Measurements from ENCODE around the gene ROBO4. TPM values are rescaled to one million over a fixed set of nuclear protein-coding genes. Genes with fewer than 3 reads are reported as not detected.

Gene ROBO4
- total and polyA plus RNA-seq, 4 experiments from 2014 or later, result not detected

DNA sequence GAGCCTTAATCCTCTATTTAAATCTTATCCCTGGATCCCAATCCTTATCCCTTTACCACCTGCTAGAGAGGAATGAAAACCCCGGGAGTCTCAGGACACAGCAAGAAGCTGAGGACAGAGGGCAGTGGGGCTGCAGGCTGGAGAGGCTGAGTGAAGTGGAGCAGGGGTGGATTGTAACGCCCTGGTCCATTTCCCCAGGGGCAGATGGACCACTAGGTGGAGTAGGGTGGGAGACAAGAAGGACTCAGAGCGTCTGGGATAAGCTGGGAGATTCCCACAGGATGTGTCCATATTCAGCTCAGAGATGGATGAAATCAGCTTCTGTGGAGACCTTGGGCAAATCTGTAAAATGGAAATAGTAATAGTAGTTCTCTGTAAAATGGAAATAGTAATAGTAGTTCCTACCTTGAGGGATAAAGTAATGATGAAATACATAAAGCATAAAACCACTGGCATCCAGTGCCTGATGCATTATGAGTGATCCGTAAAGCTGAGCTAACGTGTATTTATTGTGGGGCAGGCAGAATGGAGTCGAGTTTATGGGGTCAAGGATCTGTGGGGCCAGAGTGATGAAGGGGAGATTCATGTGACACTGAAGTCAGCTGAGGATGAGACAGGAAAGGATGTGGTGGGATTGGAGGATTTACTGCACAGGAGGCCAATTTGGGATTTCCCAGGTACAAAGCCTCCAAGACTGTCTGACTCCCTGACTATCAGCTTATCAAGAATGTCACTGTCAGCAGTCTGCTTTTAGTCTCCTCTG lies 1.9 kb upstream of the ROBO4 start:
- Mint-ChIP-seq H3K4me1 (no peaks in the 10 kb centered on the region), H3K36me3 (no peaks in the 10 kb centered on the region), H3K9me3 (no peaks in the 10 kb centered on the region), H3K27me3 (peaks cover 3 to 4% of the 10 kb centered on the region in 2 donors), H3K27ac (peak overlapping the region in 1 of 7 donors; percentile 42), H3K4me3 (no peak overlapping the region)
- Histone ChIP-seq H3K27me3 (ENCODE audit: insufficient read depth, low read length) (no peaks in the 10 kb centered on the region), H3K36me3 (ENCODE audit: insufficient read depth, low read length) (no peaks in the 10 kb centered on the region), H3K9me3 (ENCODE audit: control insufficient read depth in 1 of 2, low read length in 2 of 2) (no peaks in the 10 kb centered on the region), H3K27ac (ENCODE audit: low read depth, low read length) (no peak overlapping the region), H3K4me3 (ENCODE audit: low read length in 2 of 2) (no peak overlapping the region), H3K4me1 (ENCODE audit: insufficient read depth, low read length) (no peaks in the 10 kb centered on the region)
- intact Hi-C loops (cut with micrococcal nuclease), result no loop called here
- ChIA-PET POLR2A (ENCODE audit: partially characterized antibody) (no interaction called here), CTCF (ENCODE audit: partially characterized antibody) (no interaction called here)
- DNase-seq, result no peak

DNA sequence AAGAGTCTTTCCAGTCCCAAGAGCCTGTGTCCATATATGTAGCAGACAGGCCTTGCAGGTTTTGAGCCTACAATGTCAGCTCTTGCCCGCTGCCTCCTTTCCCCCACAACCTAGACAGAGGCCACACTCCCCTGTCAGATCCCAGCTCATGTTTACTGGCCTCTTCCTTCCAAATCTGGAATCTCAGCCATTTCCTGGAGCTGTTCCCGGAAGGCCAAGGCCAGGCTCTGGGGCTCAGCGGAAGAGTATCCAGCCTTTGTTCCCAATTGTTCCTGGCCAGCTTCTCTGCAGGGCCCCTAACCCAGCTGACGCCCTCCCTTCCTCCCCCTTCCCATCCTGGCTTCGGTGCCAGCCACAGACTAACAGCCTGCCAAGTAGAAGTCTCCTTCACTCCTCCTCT lies 1.0 kb upstream of the ROBO4 start:
- H3K36me3 Mint-ChIP-seq, result no peaks in the 10 kb centered on the region
- peaks cover 3 to 4% of the 10 kb centered on the region in 2 donors for H3K27me3 Mint-ChIP-seq
- Histone ChIP-seq H3K4me3 (ENCODE audit: low read length in 2 of 2) (no peak overlapping the region), H3K36me3 (ENCODE audit: insufficient read depth, low read length) (no peaks in the 10 kb centered on the region), H3K27ac (ENCODE audit: low read depth, low read length) (no peak overlapping the region), H3K9me3 (ENCODE audit: control insufficient read depth in 1 of 2, low read length in 2 of 2) (no peaks in the 10 kb centered on the region), H3K4me1 (ENCODE audit: insufficient read depth, low read length) (no peaks in the 10 kb centered on the region), H3K27me3 (ENCODE audit: insufficient read depth, low read length) (no peaks in the 10 kb centered on the region)
- ChIA-PET CTCF (ENCODE audit: partially characterized antibody) (interaction anchor here (1.3 kb wide), 1 partner anchor 23 kb away, joined by 4 read pairs; no protein-coding TSS in a partner anchor), POLR2A (ENCODE audit: partially characterized antibody) (no interaction called here)
- DNase-seq, result no peak
- no peaks in the 10 kb centered on the region for H3K4me1 Mint-ChIP-seq
- H3K27ac Mint-ChIP-seq, result no peak overlapping the region
- intact Hi-C loops (cut with micrococcal nuclease), result no loop called here
- H3K9me3 Mint-ChIP-seq, result no peaks in the 10 kb centered on the region
- no peak overlapping the region for H3K4me3 Mint-ChIP-seq

- POLR2A ChIA-PET (ENCODE audit: partially characterized antibody), result interaction anchor here (0.8 kb wide), 1 partner anchor 56 kb away, joined by 3 read pairs; the partner anchor contains the start of gene CCDC15
- peak overlapping the region in 1 of 7 donors; percentile 70 for H3K27ac Mint-ChIP-seq
- Histone ChIP-seq H3K4me1 (ENCODE audit: insufficient read depth, low read length) (no peaks in the 10 kb centered on the region), H3K9me3 (ENCODE audit: control insufficient read depth in 1 of 2, low read length in 2 of 2) (no peaks in the 10 kb centered on the region), H3K27me3 (ENCODE audit: insufficient read depth, low read length) (no peaks in the 10 kb centered on the region), H3K27ac (ENCODE audit: low read depth, low read length) (no peak overlapping the region), H3K4me3 (ENCODE audit: low read length in 2 of 2) (no peak overlapping the region), H3K36me3 (ENCODE audit: insufficient read depth, low read length) (no peaks in the 10 kb centered on the region)
- CTCF ChIA-PET (ENCODE audit: partially characterized antibody), result interaction anchor here (1.3 kb wide), 1 partner anchor 22 kb away, joined by 4 read pairs; no protein-coding TSS in a partner anchor
- DNase-seq, result no peak
- H3K9me3 Mint-ChIP-seq, result no peaks in the 10 kb centered on the region
- no peaks in the 10 kb centered on the region for H3K36me3 Mint-ChIP-seq
- H3K27me3 Mint-ChIP-seq, result peaks cover 3 to 4% of the 10 kb centered on the region in 2 donors
- intact Hi-C loops (cut with micrococcal nuclease), result no loop called here
- H3K4me1 Mint-ChIP-seq, result no peaks in the 10 kb centered on the region
- H3K4me3 Mint-ChIP-seq, result peak overlapping the region in 1 of 8 donors; percentile 36
Observed at GRCh38 chr11:124898263-124898680, 607 bp upstream of the ROBO4 start.

GRCh38 chr11:124896821-124897391 lies 759 bp downstream of the ROBO4 start:
- Mint-ChIP-seq H3K27me3 (peaks cover 4 to 5% of the 10 kb centered on the region in 2 donors), H3K36me3 (no peaks in the 10 kb centered on the region), H3K9me3 (no peaks in the 10 kb centered on the region), H3K4me1 (no peaks in the 10 kb centered on the region), H3K27ac (no peak overlapping the region), H3K4me3 (no peak overlapping the region)
- Histone ChIP-seq H3K27me3 (ENCODE audit: insufficient read depth, low read length) (no peaks in the 10 kb centered on the region), H3K36me3 (ENCODE audit: insufficient read depth, low read length) (no peaks in the 10 kb centered on the region), H3K9me3 (ENCODE audit: control insufficient read depth in 1 of 2, low read length in 2 of 2) (no peaks in the 10 kb centered on the region), H3K4me3 (ENCODE audit: low read length in 2 of 2) (no peak overlapping the region), H3K4me1 (ENCODE audit: insufficient read depth, low read length) (no peaks in the 10 kb centered on the region), H3K27ac (ENCODE audit: low read depth, low read length) (no peak overlapping the region)
- no peak for DNase-seq
- ChIA-PET CTCF (ENCODE audit: partially characterized antibody) (no interaction called here), POLR2A (ENCODE audit: partially characterized antibody) (no interaction called here)
- intact Hi-C loops (cut with micrococcal nuclease), result no loop called here

GRCh38 chr11:124896071-124896750 lies 1.5 kb downstream of the ROBO4 start:
- Histone ChIP-seq H3K4me1 (ENCODE audit: insufficient read depth, low read length) (no peaks in the 10 kb centered on the region), H3K27ac (ENCODE audit: low read depth, low read length) (no peak overlapping the region), H3K4me3 (ENCODE audit: low read length in 2 of 2) (no peak overlapping the region), H3K36me3 (ENCODE audit: insufficient read depth, low read length) (no peaks in the 10 kb centered on the region), H3K27me3 (ENCODE audit: insufficient read depth, low read length) (no peaks in the 10 kb centered on the region), H3K9me3 (ENCODE audit: control insufficient read depth in 1 of 2, low read length in 2 of 2) (no peaks in the 10 kb centered on the region)
- Mint-ChIP-seq H3K36me3 (no peaks in the 10 kb centered on the region), H3K9me3 (no peaks in the 10 kb centered on the region), H3K4me3 (no peak overlapping the region), H3K27me3 (peaks cover 2% of the 10 kb centered on the region in 2 donors), H3K4me1 (no peaks in the 10 kb centered on the region), H3K27ac (peak overlapping the region in 1 of 7 donors; percentile 17)
- ChIA-PET POLR2A (ENCODE audit: partially characterized antibody) (no interaction called here), CTCF (ENCODE audit: partially characterized antibody) (no interaction called here)
- intact Hi-C loops (cut with micrococcal nuclease), result no loop called here
- DNase-seq, result no peak

DNA sequence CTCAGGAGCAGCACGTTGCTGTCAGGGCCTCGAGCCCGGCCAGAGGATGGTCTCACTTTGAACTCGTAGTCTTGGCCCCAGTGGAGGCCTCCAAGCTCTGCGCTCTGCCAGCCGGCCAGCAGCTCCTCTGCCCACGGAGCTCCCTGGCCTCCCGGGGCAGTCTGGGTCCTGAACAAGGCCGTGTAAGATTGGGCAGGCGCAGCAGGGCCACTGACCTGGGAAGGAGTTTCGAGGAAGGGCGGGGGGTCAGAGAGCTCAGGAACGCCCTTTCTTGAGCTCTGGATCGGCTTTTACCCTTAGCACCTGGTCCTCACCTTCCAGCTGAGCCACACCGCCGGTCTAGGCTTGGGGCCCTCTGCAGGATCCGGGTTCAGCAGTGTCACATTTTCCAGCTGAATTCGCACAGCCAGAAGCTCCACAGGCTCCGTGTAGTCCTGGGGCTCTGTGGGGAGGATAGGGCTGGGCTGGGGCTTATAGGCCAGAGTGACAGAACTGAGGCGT lies 2.1 kb downstream of the ROBO4 start:
- H3K36me3 ChIP-seq (ENCODE audit: insufficient read depth, low read length), result no peaks in the 10 kb centered on the region
- no peaks in the 10 kb centered on the region for H3K27me3 ChIP-seq (ENCODE audit: insufficient read depth, low read length)
- H3K27ac ChIP-seq (ENCODE audit: low read depth, low read length), result no peak overlapping the region
- Mint-ChIP-seq H3K9me3 (no peaks in the 10 kb centered on the region), H3K4me3 (no peak overlapping the region), H3K27ac (peak overlapping the region in 1 of 7 donors; percentile 17), H3K27me3 (peaks cover 2 to 3% of the 10 kb centered on the region in 2 donors), H3K36me3 (no peaks in the 10 kb centered on the region), H3K4me1 (no peaks in the 10 kb centered on the region)
- H3K4me1 ChIP-seq (ENCODE audit: insufficient read depth, low read length), result no peaks in the 10 kb centered on the region
- no peak for DNase-seq
- POLR2A ChIA-PET (ENCODE audit: partially characterized antibody), result no interaction called here
- no peak overlapping the region for H3K4me3 ChIP-seq (ENCODE audit: low read length in 2 of 2)
- H3K9me3 ChIP-seq (ENCODE audit: control insufficient read depth in 1 of 2, low read length in 2 of 2), result no peaks in the 10 kb centered on the region
- intact Hi-C loops (cut with micrococcal nuclease), result no loop called here
- CTCF ChIA-PET (ENCODE audit: partially characterized antibody), result no interaction called here

Measured in CD4-positive, alpha-beta memory T cell (primary cell).